HEK293 (cell line): Measurements from ENCODE around the gene MLN.

Source experiments
- ATF2 ChIP-seq: fragments of 450-650 bp; formaldehyde crosslinking; IDR thresholded peaks from 2 replicates; pipeline ENCODE4 v1.5.1; 2016; ENCODE audit warnings: missing biosample characterization, missing genetic modification characterization, low read depth
- BCL11B ChIP-seq: fragments of 450-650 bp; formaldehyde crosslinking; IDR thresholded peaks from 2 replicates; pipeline ENCODE4 v1.5.1; 2016; ENCODE audit warnings: low read depth, missing biosample characterization, missing genetic modification characterization
- ELK4 ChIP-seq: IDR thresholded peaks from 2 replicates; pipeline ENCODE4 v1.6.1; 2011; ENCODE audit warnings: mild to moderate bottlenecking, low read depth, low read length, borderline replicate concordance
- INSM2 ChIP-seq: fragments of 450-650 bp; formaldehyde crosslinking; IDR thresholded peaks from 2 replicates; pipeline ENCODE4 v1.5.1; 2016; ENCODE audit warnings: missing biosample characterization, missing genetic modification characterization
- KLF1 ChIP-seq: fragments of 450-650 bp; formaldehyde crosslinking; IDR thresholded peaks from 2 replicates; pipeline ENCODE4 v1.5.1; 2016; ENCODE audit warnings: missing biosample characterization, missing genetic modification characterization
- KLF10 ChIP-seq: fragments of 450-650 bp; IDR thresholded peaks from 2 replicates; pipeline ENCODE4 v1.5.1; 2018; ENCODE audit warnings: missing biosample characterization, mild to moderate bottlenecking, missing genetic modification characterization
- OSR2 ChIP-seq: fragments of 450-650 bp; formaldehyde crosslinking; IDR thresholded peaks from 2 replicates; pipeline ENCODE4 v1.5.1; 2016; ENCODE audit warnings: missing biosample characterization, missing genetic modification characterization
- ZNF133 ChIP-seq: fragments of 450-650 bp; formaldehyde crosslinking; IDR thresholded peaks from 2 replicates; pipeline ENCODE4 v1.5.1; 2016; ENCODE audit warnings: missing biosample characterization, missing genetic modification characterization
- ZNF146 ChIP-seq: fragments of 450-650 bp; formaldehyde crosslinking; IDR thresholded peaks from 2 replicates; pipeline ENCODE4 v1.5.1; 2016; ENCODE audit warnings: missing biosample characterization, missing genetic modification characterization
- ZNF426 ChIP-seq: fragments of 450-650 bp; formaldehyde crosslinking; IDR thresholded peaks from 2 replicates; pipeline ENCODE4 v1.5.1; 2017; ENCODE audit warnings: missing biosample characterization, missing genetic modification characterization, mild to moderate bottlenecking, inconsistent platforms, moderate library complexity
- ZNF518A ChIP-seq: fragments of 450-650 bp; formaldehyde crosslinking; conservative IDR thresholded peaks from 2 replicates; pipeline ENCODE4 v1.5.1; 2016; ENCODE audit warnings: low read depth, missing biosample characterization, missing genetic modification characterization
- ZNF529 ChIP-seq: fragments of 450-650 bp; formaldehyde crosslinking; IDR thresholded peaks from 2 replicates; pipeline ENCODE4 v1.5.1; 2017; ENCODE audit warnings: missing genetic modification characterization, missing biosample characterization; ENCODE audit not compliant: insufficient replicate concordance
- ZNF555 ChIP-seq: fragments of 450-650 bp; formaldehyde crosslinking; conservative IDR thresholded peaks from 2 replicates; pipeline ENCODE4 v1.5.1; 2017; ENCODE audit warnings: missing biosample characterization, mild to moderate bottlenecking, missing genetic modification characterization, inconsistent platforms
- ZSCAN30 ChIP-seq: fragments of 450-650 bp; IDR thresholded peaks from 2 replicates; pipeline ENCODE4 v1.5.1; 2018; ENCODE audit warnings: missing biosample characterization, mild to moderate bottlenecking, missing genetic modification characterization, moderate library complexity
- TF ChIP-seq, protein P1 (sequence below): fragments of 450-650 bp; formaldehyde crosslinking; IDR thresholded peaks from 2 replicates; pipeline ENCODE4 v1.5.1; 2016; ENCODE audit warnings: missing biosample characterization, missing genetic modification characterization
- TF ChIP-seq, protein P2 (sequence below): fragments of 450-650 bp; formaldehyde crosslinking; conservative IDR thresholded peaks from 2 replicates; pipeline ENCODE4 v1.5.1; 2016; ENCODE audit warnings: low read depth, missing biosample characterization, missing genetic modification characterization
- TF ChIP-seq, protein P3 (sequence below): fragments of 450-650 bp; formaldehyde crosslinking; IDR thresholded peaks from 2 replicates; pipeline ENCODE4 v1.5.1; 2017; ENCODE audit warnings: missing biosample characterization, missing genetic modification characterization
- TF ChIP-seq, protein P4 (sequence below): fragments of 450-650 bp; formaldehyde crosslinking; IDR thresholded peaks from 2 replicates; pipeline ENCODE4 v1.5.1; 2016; ENCODE audit warnings: missing biosample characterization, missing genetic modification characterization

Gene MLN

DNA sequence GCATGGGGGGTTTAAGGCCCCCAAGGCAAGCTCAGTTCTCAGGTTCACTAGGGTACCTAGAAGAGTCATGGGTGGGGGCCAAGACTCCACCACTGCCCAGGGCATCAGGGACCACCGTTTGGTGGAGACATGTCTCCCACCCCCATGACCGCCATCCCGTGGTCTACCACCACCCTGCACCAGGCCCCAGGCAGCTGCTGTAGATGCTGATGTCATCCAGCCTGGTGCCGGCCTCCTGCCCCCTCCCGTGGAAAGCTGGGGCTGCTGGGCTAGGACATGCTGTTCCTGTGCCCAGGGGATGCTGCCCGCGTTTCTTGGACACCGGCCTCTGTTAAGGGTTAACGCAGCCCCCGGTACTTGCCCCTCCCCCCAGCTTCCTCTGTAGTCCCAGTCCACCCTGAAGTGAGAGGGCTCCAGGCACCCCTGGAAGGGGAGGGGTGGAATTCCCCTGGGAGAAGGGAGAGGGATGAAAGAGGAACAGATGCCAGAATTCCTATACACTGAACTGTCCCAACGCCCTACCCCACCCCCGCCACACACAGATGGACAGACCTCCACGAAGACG is 57.7 kb downstream of the MLN start (continued):
- TF ChIP-seq ZNF133 (tag by site-specific recombination) (no peak), BCL11B (tag by site-specific recombination) (no peak), ZNF146 (tag by site-specific recombination) (no peak), ZSCAN30 (no peak), INSM2 (peak; percentile 86), ZNF529 (tag by site-specific recombination) (no peak), KLF1 (tag by site-specific recombination) (no peak), ZNF518A (tag by site-specific recombination) (no peak), ATF2 (peak; percentile 55), ZNF426 (tag by site-specific recombination) (no peak), OSR2 (tag by site-specific recombination) (peak; percentile 24; the same call in 1 of the 2 replicates), ELK4 (no peak), ZNF555 (no peak), KLF10 (tag by site-specific recombination) (no peak)
- TF ChIP-seq, protein P1, sequence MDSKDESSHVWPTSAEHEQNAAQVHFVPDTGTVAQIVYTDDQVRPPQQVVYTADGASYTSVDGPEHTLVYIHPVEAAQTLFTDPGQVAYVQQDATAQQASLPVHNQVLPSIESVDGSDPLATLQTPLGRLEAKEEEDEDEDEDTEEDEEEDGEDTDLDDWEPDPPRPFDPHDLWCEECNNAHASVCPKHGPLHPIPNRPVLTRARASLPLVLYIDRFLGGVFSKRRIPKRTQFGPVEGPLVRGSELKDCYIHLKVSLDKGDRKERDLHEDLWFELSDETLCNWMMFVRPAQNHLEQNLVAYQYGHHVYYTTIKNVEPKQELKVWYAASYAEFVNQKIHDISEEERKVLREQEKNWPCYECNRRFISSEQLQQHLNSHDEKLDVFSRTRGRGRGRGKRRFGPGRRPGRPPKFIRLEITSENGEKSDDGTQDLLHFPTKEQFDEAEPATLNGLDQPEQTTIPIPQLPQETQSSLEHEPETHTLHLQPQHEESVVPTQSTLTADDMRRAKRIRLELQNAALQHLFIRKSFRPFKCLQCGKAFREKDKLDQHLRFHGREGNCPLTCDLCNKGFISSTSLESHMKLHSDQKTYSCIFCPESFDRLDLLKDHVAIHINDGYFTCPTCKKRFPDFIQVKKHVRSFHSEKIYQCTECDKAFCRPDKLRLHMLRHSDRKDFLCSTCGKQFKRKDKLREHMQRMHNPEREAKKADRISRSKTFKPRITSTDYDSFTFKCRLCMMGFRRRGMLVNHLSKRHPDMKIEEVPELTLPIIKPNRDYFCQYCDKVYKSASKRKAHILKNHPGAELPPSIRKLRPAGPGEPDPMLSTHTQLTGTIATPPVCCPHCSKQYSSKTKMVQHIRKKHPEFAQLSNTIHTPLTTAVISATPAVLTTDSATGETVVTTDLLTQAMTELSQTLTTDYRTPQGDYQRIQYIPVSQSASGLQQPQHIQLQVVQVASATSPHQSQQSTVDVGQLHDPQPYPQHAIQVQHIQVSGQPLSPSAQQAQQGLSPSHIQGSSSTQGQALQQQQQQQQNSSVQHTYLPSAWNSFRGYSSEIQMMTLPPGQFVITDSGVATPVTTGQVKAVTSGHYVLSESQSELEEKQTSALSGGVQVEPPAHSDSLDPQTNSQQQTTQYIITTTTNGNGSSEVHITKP: peak; percentile 80
- TF ChIP-seq, protein P2, sequence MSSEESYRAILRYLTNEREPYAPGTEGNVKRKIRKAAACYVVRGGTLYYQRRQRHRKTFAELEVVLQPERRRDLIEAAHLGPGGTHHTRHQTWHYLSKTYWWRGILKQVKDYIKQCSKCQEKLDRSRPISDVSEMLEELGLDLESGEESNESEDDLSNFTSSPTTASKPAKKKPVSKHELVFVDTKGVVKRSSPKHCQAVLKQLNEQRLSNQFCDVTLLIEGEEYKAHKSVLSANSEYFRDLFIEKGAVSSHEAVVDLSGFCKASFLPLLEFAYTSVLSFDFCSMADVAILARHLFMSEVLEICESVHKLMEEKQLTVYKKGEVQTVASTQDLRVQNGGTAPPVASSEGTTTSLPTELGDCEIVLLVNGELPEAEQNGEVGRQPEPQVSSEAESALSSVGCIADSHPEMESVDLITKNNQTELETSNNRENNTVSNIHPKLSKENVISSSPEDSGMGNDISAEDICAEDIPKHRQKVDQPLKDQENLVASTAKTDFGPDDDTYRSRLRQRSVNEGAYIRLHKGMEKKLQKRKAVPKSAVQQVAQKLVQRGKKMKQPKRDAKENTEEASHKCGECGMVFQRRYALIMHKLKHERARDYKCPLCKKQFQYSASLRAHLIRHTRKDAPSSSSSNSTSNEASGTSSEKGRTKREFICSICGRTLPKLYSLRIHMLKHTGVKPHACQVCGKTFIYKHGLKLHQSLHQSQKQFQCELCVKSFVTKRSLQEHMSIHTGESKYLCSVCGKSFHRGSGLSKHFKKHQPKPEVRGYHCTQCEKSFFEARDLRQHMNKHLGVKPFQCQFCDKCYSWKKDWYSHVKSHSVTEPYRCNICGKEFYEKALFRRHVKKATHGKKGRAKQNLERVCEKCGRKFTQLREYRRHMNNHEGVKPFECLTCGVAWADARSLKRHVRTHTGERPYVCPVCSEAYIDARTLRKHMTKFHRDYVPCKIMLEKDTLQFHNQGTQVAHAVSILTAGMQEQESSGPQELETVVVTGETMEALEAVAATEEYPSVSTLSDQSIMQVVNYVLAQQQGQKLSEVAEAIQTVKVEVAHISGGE (tag by site-specific recombination): no peak
- TF ChIP-seq, protein P3, sequence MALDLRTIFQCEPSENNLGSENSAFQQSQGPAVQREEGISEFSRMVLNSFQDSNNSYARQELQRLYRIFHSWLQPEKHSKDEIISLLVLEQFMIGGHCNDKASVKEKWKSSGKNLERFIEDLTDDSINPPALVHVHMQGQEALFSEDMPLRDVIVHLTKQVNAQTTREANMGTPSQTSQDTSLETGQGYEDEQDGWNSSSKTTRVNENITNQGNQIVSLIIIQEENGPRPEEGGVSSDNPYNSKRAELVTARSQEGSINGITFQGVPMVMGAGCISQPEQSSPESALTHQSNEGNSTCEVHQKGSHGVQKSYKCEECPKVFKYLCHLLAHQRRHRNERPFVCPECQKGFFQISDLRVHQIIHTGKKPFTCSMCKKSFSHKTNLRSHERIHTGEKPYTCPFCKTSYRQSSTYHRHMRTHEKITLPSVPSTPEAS: no peak
- TF ChIP-seq, protein P4, sequence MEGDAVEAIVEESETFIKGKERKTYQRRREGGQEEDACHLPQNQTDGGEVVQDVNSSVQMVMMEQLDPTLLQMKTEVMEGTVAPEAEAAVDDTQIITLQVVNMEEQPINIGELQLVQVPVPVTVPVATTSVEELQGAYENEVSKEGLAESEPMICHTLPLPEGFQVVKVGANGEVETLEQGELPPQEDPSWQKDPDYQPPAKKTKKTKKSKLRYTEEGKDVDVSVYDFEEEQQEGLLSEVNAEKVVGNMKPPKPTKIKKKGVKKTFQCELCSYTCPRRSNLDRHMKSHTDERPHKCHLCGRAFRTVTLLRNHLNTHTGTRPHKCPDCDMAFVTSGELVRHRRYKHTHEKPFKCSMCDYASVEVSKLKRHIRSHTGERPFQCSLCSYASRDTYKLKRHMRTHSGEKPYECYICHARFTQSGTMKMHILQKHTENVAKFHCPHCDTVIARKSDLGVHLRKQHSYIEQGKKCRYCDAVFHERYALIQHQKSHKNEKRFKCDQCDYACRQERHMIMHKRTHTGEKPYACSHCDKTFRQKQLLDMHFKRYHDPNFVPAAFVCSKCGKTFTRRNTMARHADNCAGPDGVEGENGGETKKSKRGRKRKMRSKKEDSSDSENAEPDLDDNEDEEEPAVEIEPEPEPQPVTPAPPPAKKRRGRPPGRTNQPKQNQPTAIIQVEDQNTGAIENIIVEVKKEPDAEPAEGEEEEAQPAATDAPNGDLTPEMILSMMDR (tag by site-specific recombination): peak; percentile 35; the same call in 1 of the 2 replicates
